Stimulated activated CD8-positive, alpha-beta memory T cell treated with anti-CD3 and anti-CD28 coated beads, Interleukin-15, amount 100 ng/mL, for 1 hour (primary cell): ENCODE measurements around the gene SS18L1.

Source experiments
- DNase-seq: peaks from one replicate; pipeline ENCODE4 v3.0.0-alpha.2; 2020; ENCODE audit warnings: low read depth

Gene SS18L1

GRCh38 chr20:62119591-62120364 is 23.8 kb upstream of the SS18L1 start:
- no peak for DNase-seq

GRCh38 chr20:62120365-62120762 is 23.2 kb upstream of the SS18L1 start:
- no peak for DNase-seq

- no peak for DNase-seq
Measured at GRCh38 chr20:62120990-62121775, 22.4 kb upstream of the SS18L1 start.

GRCh38 chr20:62121776-62122653 is 21.6 kb upstream of the SS18L1 start, which contains the start of gene LSM14B:
LSM14B (plus strand) TSS chr20:62122475; CDS start chr20:62122667, 192 bp downstream.
- DNase-seq = peak; percentile 87

GRCh38 chr20:62122654-62123449 is 20.7 kb upstream of the SS18L1 start:
- DNase-seq = no peak

- no peak for DNase-seq
Measured at GRCh38 chr20:62123450-62124118, 20.0 kb upstream of the SS18L1 start.

GRCh38 chr20:62126141-62126540 is 17.4 kb upstream of the SS18L1 start:
- DNase-seq = no peak

GRCh38 chr20:62127799-62128198 is 15.8 kb upstream of the SS18L1 start:
- DNase-seq = no peak

- DNase-seq = no peak
Measured at GRCh38 chr20:62128502-62128901, 15.1 kb upstream of the SS18L1 start.

- DNase-seq = no peak
Measured at GRCh38 chr20:62129731-62130531, 13.6 kb upstream of the SS18L1 start.

GRCh38 chr20:62131560-62132320 is 11.8 kb upstream of the SS18L1 start:
- DNase-seq = no peak

- no peak for DNase-seq
Measured at GRCh38 chr20:62132421-62132820, 11.1 kb upstream of the SS18L1 start.

- DNase-seq = no peak
Measured at GRCh38 chr20:62133051-62133845, 10.3 kb upstream of the SS18L1 start.

- no peak for DNase-seq
Measured at GRCh38 chr20:62133864-62134263, 9.7 kb upstream of the SS18L1 start.

GRCh38 chr20:62134735-62135231 is 8.8 kb upstream of the SS18L1 start:
- no peak for DNase-seq

- no peak for DNase-seq
Measured at GRCh38 chr20:62135573-62136266, 7.8 kb upstream of the SS18L1 start.

GRCh38 chr20:62136283-62137091 is 7.1 kb upstream of the SS18L1 start:
- DNase-seq = peak; percentile 56
